ENCODE data around the gene MYDGF. TPM values are rescaled to one million over a fixed set of nuclear protein-coding genes. Genes with fewer than 3 reads are reported as not detected.

The MYDGF gene
- total and polyA plus RNA-seq, 9 of the 15 experiments (the other 6 are each of a cell fraction or from before 2014, with no cell fraction given) = 4.2 to 141 (median 82.1) TPM

- no peak for TF ChIP-seq CBX3 (IDR thresholded peaks at IDR 0.05; ENCODE audit: borderline replicate concordance in 1 of 2, low read length in 2 of 2)
- no peak for TF ChIP-seq MCM3 (IDR thresholded peaks at IDR 0.05)
- no peak for TF ChIP-seq DACH1 (IDR thresholded peaks at IDR 0.05; ENCODE audit: partially characterized antibody)
- TF ChIP-seq E2F3 (CRISPR knock-in tag; IDR thresholded peaks at IDR 0.05) = no peak
- TF ChIP-seq RNF2 (IDR thresholded peaks at IDR 0.05) = no peak
- TF ChIP-seq CHD2 (IDR thresholded peaks at IDR 0.05; ENCODE audit: low read depth, low read length) = no peak
- TF ChIP-seq RB1 (IDR thresholded peaks at IDR 0.05; ENCODE audit: low read depth) = peak; percentile 74
- no peak for TF ChIP-seq MCM7 (IDR thresholded peaks at IDR 0.05)
- TF ChIP-seq MXI1 (IDR thresholded peaks at IDR 0.05; ENCODE audit: low read depth, low read length) = peak; percentile 94
- TF ChIP-seq ZFP1 (CRISPR knock-in tag; IDR thresholded peaks at IDR 0.05) = no peak
- peak; percentile 76 for TF ChIP-seq MTA3 (IDR thresholded peaks at IDR 0.05; ENCODE audit: borderline replicate concordance)
- TF ChIP-seq GATAD2B (IDR thresholded peaks at IDR 0.05; ENCODE audit: borderline replicate concordance) = no peak
- TF ChIP-seq SNRNP70 (optimal IDR thresholded peaks at IDR 0.05; ENCODE audit: low read depth, low read length) = no peak
- no peak for TF ChIP-seq KLF16 (IDR thresholded peaks at IDR 0.05)
- no peak for TF ChIP-seq MLX (CRISPR knock-in tag; conservative IDR thresholded peaks at IDR 0.05)
- TF ChIP-seq ZBTB43 (CRISPR knock-in tag; IDR thresholded peaks at IDR 0.05) = no peak; the same call in 1 of the 2 replicates
- no peak for TF ChIP-seq RBM22 (IDR thresholded peaks at IDR 0.05; ENCODE audit: low read depth, low read length, poor library complexity, severe bottlenecking)
- no peak for TF ChIP-seq ZNF444 (CRISPR knock-in tag; IDR thresholded peaks at IDR 0.05)
- no peak for TF ChIP-seq FOXK2 (conservative IDR thresholded peaks at IDR 0.05 in 1 of 2, IDR thresholded peaks at IDR 0.05 in 1 of 2; ENCODE audit: low read depth in 2 of 2)
- no peak for TF ChIP-seq FOXK1 (CRISPR knock-in tag; IDR thresholded peaks at IDR 0.05; ENCODE audit: borderline replicate concordance)
- peak; percentile 82; the same call in 1 of the 2 replicates for TF ChIP-seq SPI1 (IDR thresholded peaks at IDR 0.05; ENCODE audit: borderline replicate concordance, low read depth, low read length)
- TF ChIP-seq ETV5 (CRISPR knock-in tag; IDR thresholded peaks at IDR 0.05; ENCODE audit: low read depth) = 0 out of 2 replicates have a peak, but pooled peaks have one; percentile 26
- TF ChIP-seq ZNF644 (tag; IDR thresholded peaks at IDR 0.05; ENCODE audit: low read depth) = no peak
- no peak for TF ChIP-seq SMARCC2 (IDR thresholded peaks at IDR 0.05; ENCODE audit: low read depth)
- TF ChIP-seq TEAD4 (IDR thresholded peaks at IDR 0.05; ENCODE audit: low read length) = no peak
- no peak for TF ChIP-seq TEAD4 (CRISPR knock-in tag; IDR thresholded peaks at IDR 0.05; ENCODE audit: borderline replicate concordance)
- TF ChIP-seq FOXM1 (IDR thresholded peaks at IDR 0.05; ENCODE audit: low read depth) = no peak
- peak; percentile 69; the same call in 1 of the 2 replicates for TF ChIP-seq FOXM1 (CRISPR knock-in tag; IDR thresholded peaks at IDR 0.05; ENCODE audit: low read depth)
Observed at GRCh38 chr19:4669723-4670480, at the start of gene MYDGF (continued).

Data from K562 (cell line).